Endothelial cell of hepatic sinusoid (primary cell): Measurements from ENCODE around the gene VPS18.

ENCODE experiments used
- in situ Hi-C: cut with HindIII; loops from 2 replicates; pipeline ENCODE4 v1.10.0; 2017; ENCODE audit warnings: low sequenced_read_pairs

VPS18 gene

GRCh38 chr15:40952901-40953712 lies 58.9 kb downstream of the VPS18 start, which contains the start of gene CHAC1:
TSS of gene CHAC1 (plus strand) at chr15:40953471. CDS start at chr15:40953584, 113 bp downstream.
- in situ Hi-C loops, result no loop called here
